Tibial nerve (tissue), 3 donors: Measurements from ENCODE around the gene LRPAP1.

ENCODE experiments used
- POLR2A ChIP-seq, 2 donors: fragments of 450-650 bp; IDR thresholded peaks; one replicate each; pipeline ENCODE4 v1.6.1; 2017; ENCODE audit warnings: antibody characterized with exemption in 2 of 2, mild to moderate bottlenecking in 2 of 2, moderate library complexity in 2 of 2
- TF ChIP-seq, protein P1 (sequence below), 5 experiments: fragments of 200-600 bp in 3 of 5; fragments of 450-650 bp in 2 of 5; sonication (generic) in 3 of 5; IDR thresholded peaks; one replicate each; pipeline ENCODE4 v1.5.1; 2016 to 2019; ENCODE audit warnings: antibody characterized with exemption in 5 of 5, mild to moderate bottlenecking in 3 of 5, moderate library complexity in 2 of 5

- no peak for TF ChIP-seq POLR2A (IDR thresholded peaks at IDR 0.05)
- TF ChIP-seq, protein P1, sequence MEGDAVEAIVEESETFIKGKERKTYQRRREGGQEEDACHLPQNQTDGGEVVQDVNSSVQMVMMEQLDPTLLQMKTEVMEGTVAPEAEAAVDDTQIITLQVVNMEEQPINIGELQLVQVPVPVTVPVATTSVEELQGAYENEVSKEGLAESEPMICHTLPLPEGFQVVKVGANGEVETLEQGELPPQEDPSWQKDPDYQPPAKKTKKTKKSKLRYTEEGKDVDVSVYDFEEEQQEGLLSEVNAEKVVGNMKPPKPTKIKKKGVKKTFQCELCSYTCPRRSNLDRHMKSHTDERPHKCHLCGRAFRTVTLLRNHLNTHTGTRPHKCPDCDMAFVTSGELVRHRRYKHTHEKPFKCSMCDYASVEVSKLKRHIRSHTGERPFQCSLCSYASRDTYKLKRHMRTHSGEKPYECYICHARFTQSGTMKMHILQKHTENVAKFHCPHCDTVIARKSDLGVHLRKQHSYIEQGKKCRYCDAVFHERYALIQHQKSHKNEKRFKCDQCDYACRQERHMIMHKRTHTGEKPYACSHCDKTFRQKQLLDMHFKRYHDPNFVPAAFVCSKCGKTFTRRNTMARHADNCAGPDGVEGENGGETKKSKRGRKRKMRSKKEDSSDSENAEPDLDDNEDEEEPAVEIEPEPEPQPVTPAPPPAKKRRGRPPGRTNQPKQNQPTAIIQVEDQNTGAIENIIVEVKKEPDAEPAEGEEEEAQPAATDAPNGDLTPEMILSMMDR (IDR thresholded peaks at IDR 0.05): no peak
Observed at GRCh38 chr4:3530663-3531254, 1.5 kb downstream of the LRPAP1 start.
